Measurements from ENCODE around the gene DNAJA3. TPM values are rescaled to one million over a fixed set of nuclear protein-coding genes. Genes with fewer than 3 reads are reported as not detected.

Gene DNAJA3
- total RNA-seq, 2 experiments from 2014 or later: 86.8 to 101 TPM

DNA sequence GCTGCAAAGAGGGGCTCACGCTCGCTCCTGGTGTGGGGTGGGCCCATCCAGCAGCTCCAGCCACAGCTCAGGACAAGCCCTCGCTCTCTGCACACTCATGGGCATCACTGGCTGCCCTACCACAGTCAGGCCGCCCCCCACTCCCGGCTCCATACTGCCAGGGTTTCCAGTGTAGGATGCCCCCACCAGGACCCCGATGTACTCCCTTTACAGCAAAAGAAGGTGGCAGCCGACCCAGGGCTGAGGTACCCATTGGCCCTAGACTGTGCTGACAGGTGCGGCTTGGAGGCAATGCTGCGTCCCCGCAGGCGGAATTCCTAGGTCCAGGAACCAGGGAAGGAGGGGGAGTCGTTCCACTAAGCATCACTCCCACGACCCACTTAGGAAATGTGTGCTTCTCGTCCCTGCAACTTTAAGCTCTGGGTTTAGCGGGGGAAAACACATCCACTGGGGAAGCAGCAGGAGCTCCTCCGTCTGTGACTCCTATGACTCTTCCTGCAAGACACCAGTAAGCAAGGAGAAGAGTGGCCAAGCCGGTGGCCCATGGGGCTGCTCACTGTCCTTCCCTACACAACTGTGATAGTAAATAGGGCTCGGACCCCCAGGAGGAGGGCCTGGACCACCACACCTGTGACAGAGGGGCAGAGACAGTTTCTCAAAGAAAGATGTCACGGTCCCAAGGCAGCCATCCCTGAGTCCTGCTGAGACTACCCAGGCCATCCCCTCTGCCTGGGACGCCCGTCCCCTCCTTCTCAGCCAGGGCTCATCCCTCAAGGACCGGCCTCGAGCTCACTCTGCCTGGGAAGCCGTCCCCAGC lies 22.3 kb upstream of the DNAJA3 start:
- TF ChIP-seq, protein P1, sequence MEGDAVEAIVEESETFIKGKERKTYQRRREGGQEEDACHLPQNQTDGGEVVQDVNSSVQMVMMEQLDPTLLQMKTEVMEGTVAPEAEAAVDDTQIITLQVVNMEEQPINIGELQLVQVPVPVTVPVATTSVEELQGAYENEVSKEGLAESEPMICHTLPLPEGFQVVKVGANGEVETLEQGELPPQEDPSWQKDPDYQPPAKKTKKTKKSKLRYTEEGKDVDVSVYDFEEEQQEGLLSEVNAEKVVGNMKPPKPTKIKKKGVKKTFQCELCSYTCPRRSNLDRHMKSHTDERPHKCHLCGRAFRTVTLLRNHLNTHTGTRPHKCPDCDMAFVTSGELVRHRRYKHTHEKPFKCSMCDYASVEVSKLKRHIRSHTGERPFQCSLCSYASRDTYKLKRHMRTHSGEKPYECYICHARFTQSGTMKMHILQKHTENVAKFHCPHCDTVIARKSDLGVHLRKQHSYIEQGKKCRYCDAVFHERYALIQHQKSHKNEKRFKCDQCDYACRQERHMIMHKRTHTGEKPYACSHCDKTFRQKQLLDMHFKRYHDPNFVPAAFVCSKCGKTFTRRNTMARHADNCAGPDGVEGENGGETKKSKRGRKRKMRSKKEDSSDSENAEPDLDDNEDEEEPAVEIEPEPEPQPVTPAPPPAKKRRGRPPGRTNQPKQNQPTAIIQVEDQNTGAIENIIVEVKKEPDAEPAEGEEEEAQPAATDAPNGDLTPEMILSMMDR (IDR thresholded peaks at IDR 0.05): no peak
- no peak for ATAC-seq
- intact Hi-C loops (cut with micrococcal nuclease): no loop called here
- H3K27ac Mint-ChIP-seq: no peak overlapping the region
- DNase-seq: no peak
- no peaks in the 10 kb centered on the region for H3K27me3 Mint-ChIP-seq
- no peaks in the 10 kb centered on the region for H3K4me1 Mint-ChIP-seq (ENCODE audit: low read depth)
- POLR2A ChIA-PET: interaction anchor here (1.0 to 2.4 kb wide), 5 partner anchors 11 to 33 kb away, joined by 3 to 9 read pairs (median 5); partner anchors contain the start of gene CORO7
- H3K36me3 Mint-ChIP-seq (ENCODE audit: low read depth): peaks cover 16% of the 10 kb centered on the region
- CTCF ChIA-PET: interaction anchor here (0.6 to 6.5 kb wide), 44 partner anchors 12 to 528 kb away, joined by 3 to 87 read pairs (median 5); partner anchors contain the start of genes CORO7, HMOX2, PAM16 and ROGDI
- H3K4me3 Mint-ChIP-seq: no peak overlapping the region
- H3K9me3 Mint-ChIP-seq: no peaks in the 10 kb centered on the region

DNA sequence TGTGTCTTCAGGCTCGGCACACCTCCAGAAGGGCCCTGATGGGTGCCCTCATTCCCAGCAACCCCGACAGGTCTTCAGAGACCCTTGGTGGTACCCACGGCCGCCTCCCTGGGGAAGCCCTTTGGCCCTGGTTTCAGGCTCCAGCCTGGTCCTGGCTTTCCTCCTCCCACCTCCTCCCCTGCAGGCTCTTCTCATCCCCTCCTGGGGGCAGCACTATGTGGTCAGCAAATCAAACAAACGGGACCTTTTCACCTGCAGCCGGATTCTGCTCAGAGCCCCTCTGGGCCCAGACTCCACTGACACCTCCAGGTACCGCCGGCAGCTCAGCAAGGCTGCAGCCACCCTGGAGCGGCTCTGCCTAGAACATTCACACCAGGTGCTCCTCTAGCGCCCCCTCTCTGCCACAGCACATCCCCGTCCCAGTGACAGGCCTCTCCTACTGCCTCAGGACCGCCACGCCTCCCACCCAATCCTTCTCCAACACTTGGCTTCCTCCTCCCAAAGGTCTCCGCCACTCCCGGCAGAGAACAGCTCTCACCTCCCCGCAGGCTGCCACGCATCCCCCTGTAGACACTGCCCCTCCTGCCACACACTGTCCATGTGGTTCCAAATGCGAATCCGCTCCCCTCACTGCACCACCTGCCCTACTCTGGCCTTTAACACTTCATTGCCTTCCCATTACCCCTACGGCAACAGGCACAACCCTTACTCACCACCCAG lies 21.3 kb upstream of the DNAJA3 start:
- H3K4me3 Mint-ChIP-seq: no peak overlapping the region
- H3K27ac Mint-ChIP-seq: no peak overlapping the region
- CTCF ChIA-PET: interaction anchor here (0.7 to 6.5 kb wide), 16 partner anchors 11 to 398 kb away, joined by 3 to 87 read pairs (median 4); partner anchors contain the start of genes CORO7, PAM16, ROGDI and TFAP4
- intact Hi-C loops (cut with micrococcal nuclease): no loop called here
- DNase-seq (peak; percentile 69), ATAC-seq (peak; percentile 62)
- POLR2A ChIA-PET: interaction anchor here (0.6 to 2.3 kb wide), 7 partner anchors 12 to 73 kb away, joined by 3 to 10 read pairs (median 5); partner anchors contain the start of genes CORO7 and PAM16
- no peaks in the 10 kb centered on the region for H3K27me3 Mint-ChIP-seq
- H3K9me3 Mint-ChIP-seq: no peaks in the 10 kb centered on the region
- peaks cover 15% of the 10 kb centered on the region for H3K36me3 Mint-ChIP-seq (ENCODE audit: low read depth)
- TF ChIP-seq, protein P1 (IDR thresholded peaks at IDR 0.05): peak; percentile 72
- no peaks in the 10 kb centered on the region for H3K4me1 Mint-ChIP-seq (ENCODE audit: low read depth)

DNA sequence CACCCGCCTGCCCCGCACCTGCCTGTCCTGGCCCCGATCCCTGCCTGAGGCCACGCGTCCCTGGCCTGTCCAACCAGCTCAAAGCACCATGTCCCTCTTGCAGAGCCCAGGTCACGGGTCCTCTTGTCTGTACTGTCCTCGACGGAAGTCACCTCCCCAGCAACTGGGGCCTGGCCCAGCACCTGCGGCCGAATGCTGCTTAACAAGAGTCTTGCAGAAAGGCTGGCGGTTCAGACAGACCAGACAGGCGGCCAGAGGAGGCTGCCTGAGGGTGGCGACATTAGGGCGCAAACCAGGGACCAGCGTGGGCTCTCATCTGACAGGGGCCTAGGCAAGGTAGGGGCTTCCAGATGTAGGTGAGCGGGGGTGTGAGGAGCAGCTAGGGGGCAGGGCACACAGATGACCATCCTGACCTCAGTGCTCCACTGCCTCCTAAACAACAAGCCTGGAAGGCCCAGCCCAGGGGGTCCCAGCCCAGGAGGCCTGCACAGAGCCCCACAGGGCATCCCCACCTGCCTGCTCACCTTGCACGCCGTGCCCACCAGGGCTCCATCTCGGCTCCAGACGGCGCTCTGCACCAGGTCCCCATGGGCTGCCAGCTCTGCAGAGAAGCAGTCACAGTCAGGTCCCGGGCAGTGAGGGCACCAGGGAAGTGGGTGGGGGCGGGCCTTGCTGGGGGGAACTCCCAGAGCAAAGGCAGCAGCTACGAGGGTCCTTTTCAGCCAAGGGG lies 20.5 kb upstream of the DNAJA3 start:
- POLR2A ChIA-PET: interaction anchor here (0.7 to 2.3 kb wide), 7 partner anchors 15 to 64 kb away, joined by 3 to 10 read pairs (median 4); partner anchors contain the start of gene PAM16
- DNase-seq: no peak
- H3K36me3 Mint-ChIP-seq (ENCODE audit: low read depth): peaks cover 15% of the 10 kb centered on the region

DNA sequence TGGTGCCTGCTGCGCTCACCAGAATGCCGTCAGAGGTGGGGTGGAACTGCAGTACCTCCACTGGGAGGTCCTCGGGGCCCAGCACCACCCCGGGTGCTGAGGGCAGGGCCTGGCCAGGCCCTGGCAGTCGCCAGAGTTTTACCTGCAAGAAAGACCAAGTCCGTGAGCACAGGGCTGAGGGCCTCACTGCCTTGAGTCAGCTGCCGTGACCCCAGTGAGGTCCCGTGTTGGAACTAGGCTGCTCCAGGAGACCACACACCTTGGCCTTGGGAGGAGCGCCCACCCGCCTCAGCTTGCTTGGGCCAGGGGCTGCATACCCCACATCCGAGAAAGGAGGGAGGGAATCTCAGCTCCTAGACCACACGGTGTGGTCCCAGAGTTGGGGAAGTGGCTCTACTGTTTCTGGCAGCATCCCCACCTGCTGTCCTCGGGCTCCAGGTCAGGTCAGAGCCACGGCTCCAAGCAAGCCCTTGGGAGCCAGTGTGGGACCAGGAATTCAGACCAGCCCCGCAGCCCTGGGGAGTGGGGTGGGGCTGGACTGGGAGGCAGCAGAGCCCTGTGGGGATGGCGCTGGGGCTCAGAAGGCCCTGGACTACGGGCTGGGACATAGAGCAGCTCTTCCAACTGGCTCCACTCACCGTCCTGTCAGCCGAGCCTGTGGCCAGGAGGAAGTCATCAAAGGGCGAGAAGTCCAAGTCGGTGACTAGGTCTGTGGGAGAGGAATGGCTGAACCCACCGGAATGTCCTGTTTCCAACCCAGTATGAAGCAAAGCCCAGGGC lies 17.9 kb upstream of the DNAJA3 start:
- intact Hi-C loops (cut with micrococcal nuclease): no loop called here
- Mint-ChIP-seq H3K27me3 (no peaks in the 10 kb centered on the region), H3K27ac (no peak overlapping the region), H3K9me3 (no peaks in the 10 kb centered on the region), H3K4me3 (no peak overlapping the region), H3K4me1 (ENCODE audit: low read depth) (peaks cover 12% of the 10 kb centered on the region), H3K36me3 (ENCODE audit: low read depth) (peaks cover 26% of the 10 kb centered on the region)
- CTCF ChIA-PET: no interaction called here
- POLR2A ChIA-PET: no interaction called here
- TF ChIP-seq, protein P1 (IDR thresholded peaks at IDR 0.05): no peak
- no peak for ATAC-seq
- no peak for DNase-seq

More for the DNA sequence above, 20.5 kb upstream of the DNAJA3 start:
- no peaks in the 10 kb centered on the region for H3K27me3 Mint-ChIP-seq
- no peaks in the 10 kb centered on the region for H3K9me3 Mint-ChIP-seq
- TF ChIP-seq, protein P1 (IDR thresholded peaks at IDR 0.05): peak; percentile 4
- ATAC-seq: no peak
- H3K4me3 Mint-ChIP-seq: no peak overlapping the region
- no peaks in the 10 kb centered on the region for H3K4me1 Mint-ChIP-seq (ENCODE audit: low read depth)
- no peak overlapping the region for H3K27ac Mint-ChIP-seq
- CTCF ChIA-PET: interaction anchor here (1.1 to 6.5 kb wide), 8 partner anchors 10 to 398 kb away, joined by 3 to 87 read pairs (median 8); partner anchors contain the start of genes CORO7, ROGDI and TFAP4
- intact Hi-C loops (cut with micrococcal nuclease): no loop called here

Data from activated CD8-positive, alpha-beta T cell treated with anti-CD3 and anti-CD28 coated beads for 36 hours (primary cell).